Measurements from ENCODE around the gene SLC9A1.

The SLC9A1 gene

GRCh38 chr1:27060891-27061290 lies 94.0 kb downstream of the SLC9A1 start:
- no peak for DNase-seq

- DNase-seq: no peak
Observed at GRCh38 chr1:27058966-27059669, 95.8 kb downstream of the SLC9A1 start.

- DNase-seq: peak; percentile 69
Observed at GRCh38 chr1:27057801-27058625, 96.9 kb downstream of the SLC9A1 start.

- DNase-seq: peak; percentile 67
Observed at GRCh38 chr1:27057389-27057788, 97.5 kb downstream of the SLC9A1 start.

- no peak for DNase-seq
Observed at GRCh38 chr1:27053977-27054753, 100.8 kb downstream of the SLC9A1 start.

- DNase-seq: no peak
Observed at GRCh38 chr1:27052527-27052926, 102.4 kb downstream of the SLC9A1 start.

- DNase-seq: peak; percentile 31
Observed at GRCh38 chr1:27049607-27050006, 105.3 kb downstream of the SLC9A1 start.

- DNase-seq: no peak
Observed at GRCh38 chr1:27049100-27049499, 105.8 kb downstream of the SLC9A1 start.
